GM19238 (cell line): ENCODE measurements around the gene ADNP2.

Source experiments
- DNase-seq: peaks from one replicate; pipeline ENCODE4 v3.0.0; 2011; ENCODE audit warnings: low spot score; ENCODE audit not compliant: insufficient read length

Gene ADNP2

GRCh38 chr18:80171054-80171872 is 62.2 kb downstream of the ADNP2 start:
- peak; percentile 75 for DNase-seq

DNA sequence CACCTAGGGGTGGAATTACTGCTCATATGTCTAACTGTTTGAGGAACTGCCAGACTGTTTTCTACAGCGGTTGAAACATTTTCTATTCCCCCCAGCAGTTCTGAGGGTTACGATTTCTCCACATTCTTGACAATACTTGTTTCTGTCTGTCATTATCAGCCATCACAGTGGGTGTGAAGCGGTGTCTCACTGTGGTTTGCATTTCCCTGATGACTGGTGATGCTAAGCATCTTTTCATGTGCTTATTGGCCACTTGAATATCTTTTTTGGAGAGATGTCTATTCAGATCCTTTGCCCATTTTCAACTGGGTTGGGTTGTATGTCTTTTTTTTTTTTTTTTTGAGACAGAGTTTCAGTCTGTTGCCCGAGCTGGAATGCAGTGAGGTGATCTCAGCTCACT is 63.0 kb downstream of the ADNP2 start:
- DNase-seq = no peak

GRCh38 chr18:80173060-80173459 is 64.0 kb downstream of the ADNP2 start:
- no peak for DNase-seq

DNA sequence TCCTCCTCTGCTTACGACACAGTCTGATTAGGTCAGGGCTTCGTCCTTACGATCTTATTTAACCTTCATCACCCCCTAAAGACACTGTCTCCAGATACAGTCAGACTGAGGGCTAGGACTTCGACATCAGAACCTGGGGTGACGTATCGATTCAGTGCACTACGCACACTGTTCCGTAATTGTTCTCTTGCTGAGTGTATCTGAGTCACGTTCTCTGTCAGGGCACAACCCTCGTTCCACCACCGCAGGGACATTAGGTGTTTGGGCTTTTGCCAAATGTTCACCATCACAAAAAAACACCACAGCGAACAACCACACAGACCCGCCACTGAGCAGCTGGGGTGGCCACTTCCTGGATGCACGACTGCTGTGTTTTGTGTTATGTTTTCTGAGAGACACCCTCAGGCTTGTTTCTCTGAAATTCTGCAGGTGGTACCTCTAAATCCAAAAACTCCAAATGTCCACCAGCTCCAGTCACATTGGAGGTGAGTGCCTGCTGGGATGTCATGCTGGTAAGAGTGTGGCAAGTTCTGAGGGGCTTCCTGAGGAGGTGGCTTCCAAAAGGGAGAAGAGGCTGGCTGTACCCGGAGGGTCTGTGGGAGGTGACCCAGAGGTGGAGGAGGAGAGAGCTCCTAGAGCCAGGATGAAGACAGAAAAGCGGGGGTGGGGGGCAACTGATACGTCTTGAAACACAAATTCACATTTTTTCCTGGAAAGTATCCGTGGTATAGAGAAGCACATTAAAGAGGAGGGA is 66.6 kb downstream of the ADNP2 start:
- DNase-seq = no peak

GRCh38 chr18:80176334-80177073 is 67.4 kb downstream of the ADNP2 start:
- DNase-seq = no peak

DNA sequence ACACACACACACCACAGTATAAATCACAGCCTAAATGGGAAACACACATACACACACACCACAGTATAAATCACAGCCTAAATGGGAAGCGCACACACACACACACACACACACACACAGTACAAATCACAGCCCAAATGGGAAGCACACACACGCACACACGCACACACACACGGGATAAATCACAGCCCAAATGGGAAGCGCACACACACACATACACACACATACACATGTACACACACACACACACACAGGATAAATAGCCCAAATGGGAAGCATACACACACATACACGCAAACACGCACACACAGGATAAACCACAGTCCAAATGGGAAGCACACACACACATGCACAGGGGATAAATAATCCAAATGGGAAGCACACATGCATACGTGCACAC is 68.1 kb downstream of the ADNP2 start:
- no peak for DNase-seq

GRCh38 chr18:80178935-80179818 is 70.1 kb downstream of the ADNP2 start:
- no peak for DNase-seq

DNA sequence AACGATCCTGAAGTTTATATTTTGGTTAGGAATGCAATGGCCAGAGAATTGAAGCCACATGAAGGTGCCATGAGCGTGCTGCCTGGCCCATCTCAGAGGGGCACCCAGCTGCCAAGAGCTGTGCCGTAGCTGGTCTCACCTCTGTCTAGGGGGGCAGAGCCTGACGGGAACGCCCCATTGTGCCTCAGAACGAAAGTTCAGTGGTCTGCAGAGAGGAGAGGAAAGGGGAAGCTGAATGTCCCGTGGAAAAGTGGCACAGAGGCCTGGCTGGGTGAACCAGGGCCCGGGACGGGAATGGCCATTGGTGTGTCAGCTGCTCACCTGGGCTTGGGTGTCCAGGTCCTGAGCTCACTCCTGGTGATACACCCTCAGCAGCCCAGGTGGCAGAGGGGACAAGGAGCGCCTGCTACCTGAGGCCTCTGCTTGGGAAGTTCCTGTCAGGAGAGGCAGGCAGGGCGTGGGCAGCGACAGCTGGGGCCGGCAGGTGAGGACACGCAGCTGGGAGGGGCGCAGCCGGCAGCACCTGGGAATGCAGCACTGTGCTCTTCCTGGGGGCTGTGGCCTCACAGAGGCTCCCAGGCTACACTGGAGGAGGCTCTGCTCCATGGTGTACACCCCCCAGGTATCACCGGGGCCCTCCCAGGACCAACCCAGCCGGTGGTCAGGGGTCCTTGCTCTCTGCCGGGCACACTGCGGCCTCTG is 70.9 kb downstream of the ADNP2 start:
- no peak for DNase-seq

GRCh38 chr18:80180778-80181564 is 71.9 kb downstream of the ADNP2 start:
- no peak for DNase-seq

DNA sequence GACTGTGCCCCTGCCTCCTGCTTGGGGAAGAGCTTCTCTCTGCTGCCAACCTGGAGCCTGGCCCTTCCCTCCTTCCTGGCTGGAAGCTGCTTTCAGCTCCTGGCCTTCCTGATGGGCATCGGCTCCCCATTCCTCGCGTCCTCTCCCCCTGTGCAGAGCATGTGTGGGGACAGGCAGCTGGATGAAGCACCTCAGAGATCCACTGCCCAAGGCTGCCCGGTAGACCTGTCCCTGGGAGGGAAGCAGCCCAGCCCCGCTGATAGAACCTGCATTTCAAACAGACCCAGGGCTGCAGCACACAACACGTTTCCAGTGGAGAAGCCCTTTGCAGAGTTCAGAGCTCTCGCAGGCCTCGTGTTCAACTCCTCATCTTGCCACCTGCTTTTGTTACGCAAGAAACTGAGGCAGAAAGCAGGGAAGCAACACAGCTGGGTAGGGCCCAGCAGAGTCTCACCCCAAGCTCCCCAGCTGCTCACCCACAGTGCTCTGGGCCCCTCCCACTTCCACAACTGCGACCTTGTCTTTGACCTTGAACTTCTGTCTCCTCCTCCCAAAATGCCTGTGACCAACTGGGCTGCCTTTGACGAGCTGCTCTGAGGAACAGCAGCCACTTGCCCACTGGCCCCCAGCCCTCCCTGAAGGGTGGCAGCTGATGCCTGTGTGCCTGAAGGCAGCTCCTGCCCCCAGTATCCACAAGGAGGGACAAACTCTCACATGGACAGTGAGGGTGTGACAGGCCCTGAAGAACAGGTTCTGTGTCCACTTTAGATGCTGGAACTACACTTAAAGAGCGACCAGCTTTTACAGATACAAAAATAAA is 72.8 kb downstream of the ADNP2 start:
- DNase-seq = no peak

GRCh38 chr18:80182855-80183254 is 73.8 kb downstream of the ADNP2 start:
- DNase-seq = no peak

DNA sequence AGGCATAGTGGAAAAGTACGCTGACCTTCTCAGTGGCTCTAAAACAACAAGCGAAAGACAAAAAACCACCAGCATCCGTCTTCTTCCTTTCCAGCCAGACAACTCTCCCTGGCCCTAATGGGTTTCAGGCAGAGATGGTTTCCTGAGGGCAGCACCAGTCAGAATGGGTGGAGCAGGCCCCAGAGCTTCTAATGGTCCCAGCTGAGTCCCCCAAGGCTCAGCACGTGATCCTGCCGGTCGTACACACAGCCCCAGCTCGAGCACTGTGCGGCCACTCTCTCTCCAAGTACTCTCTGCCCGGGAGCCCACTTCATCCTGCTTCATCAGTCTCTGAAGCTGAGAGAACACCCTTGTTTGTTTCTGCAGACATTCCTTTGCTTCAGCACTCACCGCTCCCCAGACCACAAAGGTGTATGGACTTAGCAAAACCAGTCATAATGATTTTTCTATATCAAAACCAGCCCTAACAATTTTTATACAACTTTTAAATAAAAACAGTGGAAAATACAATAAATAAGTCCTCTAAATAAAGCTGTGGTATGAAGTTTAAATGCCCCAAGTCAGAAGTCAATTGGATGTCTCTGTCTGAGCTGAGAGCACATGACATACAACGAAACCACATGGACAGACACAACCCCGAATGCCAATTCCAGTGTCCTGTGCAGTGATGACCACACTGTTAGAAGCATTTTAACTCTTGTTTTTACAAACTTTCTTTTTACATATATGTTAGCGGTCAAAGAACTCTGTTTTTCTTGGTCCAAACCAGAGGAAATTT is 74.4 kb downstream of the ADNP2 start:
- DNase-seq = no peak

GRCh38 chr18:80184243-80184772 is 75.2 kb downstream of the ADNP2 start:
- DNase-seq = no peak

DNA sequence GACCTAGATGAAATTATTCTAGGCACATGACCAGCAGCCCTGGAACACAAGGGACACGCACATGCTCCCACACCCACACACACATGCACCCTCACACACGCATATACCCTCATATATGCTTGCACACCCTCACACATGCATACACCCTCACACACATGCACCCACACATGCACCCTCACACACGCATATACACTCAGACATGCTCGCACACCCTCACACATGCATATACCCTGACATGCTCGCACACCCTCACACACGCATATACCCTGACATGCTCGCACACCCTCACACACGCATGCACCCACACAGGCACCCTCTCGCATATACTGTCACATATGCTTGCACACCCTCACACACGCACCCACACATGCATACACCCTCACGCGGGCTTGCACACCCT is 76.5 kb downstream of the ADNP2 start:
- DNase-seq = no peak

DNA sequence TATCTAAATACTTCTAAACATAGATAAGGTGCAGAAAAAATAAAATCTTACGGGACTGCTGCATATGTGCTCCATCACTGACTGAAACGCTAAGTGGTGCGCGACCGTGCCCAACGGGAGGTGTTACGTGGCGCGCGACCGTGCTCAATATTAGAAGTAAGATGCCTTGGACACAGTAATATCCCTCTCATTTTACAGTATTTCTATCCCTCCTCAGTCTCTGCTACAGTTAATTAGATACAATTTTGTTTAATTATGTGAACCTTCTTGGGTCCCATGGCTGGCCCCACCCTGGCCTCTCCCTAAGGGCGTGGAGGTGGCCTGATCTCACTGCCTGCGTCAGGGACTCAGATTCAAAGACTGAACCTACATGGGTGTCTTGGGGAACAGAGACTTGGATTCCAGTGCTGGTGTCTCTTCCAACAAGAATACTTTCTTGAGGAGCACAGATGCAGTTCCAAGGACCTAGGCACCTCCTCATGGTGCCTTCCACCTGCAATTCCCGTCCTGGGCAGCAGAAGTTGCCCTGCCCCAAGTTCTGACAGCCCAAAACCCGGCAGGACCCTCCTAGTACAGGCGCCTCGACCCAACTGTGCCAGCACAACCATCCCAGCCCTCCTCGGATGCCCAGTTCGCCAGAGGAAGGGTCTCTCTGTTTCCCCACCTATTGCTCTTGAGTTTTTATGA is 79.0 kb downstream of the ADNP2 start:
- no peak for DNase-seq

DNA sequence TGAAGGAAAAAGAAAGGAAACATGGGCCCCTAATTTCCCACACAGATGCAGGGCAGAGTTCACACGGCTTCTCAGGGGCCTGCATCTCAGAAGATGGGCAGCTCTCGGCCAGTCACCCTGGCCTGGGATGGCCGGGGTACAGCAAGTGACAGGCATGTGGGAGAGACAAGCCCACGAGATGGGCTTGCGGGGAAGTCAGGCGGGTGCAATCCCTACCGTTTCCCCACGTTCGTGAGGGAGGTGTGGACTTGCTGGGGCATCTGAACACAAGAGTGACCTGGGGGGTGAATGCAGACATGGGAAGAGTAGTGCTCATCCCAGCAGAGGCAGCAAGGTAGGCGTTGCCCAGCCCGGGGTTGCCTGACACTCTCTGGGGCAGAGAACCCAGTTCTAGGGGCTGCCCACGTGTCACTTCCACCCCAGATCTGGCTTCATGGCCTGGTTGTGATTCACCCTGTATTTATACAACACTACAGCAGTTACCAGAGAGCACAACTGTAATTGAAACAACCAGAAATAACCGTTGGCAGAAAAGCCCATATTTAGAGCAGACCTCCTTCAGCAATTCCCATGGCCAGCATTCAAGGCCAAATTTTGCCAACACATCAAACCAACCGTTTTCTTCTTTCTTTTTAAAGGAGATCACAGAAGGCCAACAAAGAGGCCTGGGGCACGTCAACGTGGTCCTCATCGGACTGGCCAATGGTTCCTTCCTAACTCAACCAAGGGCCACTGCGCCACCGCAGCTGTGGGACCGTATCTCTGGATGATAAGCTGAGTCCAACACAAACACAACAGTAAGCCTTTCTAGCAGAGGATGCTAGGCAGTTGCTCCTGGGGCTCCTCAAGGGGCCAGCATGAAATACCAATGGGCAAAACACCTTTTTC is 79.8 kb downstream of the ADNP2 start:
- DNase-seq = no peak
